GM12878 (cell line): ENCODE data around the gene METTL4. TPM values are rescaled to one million over a fixed set of nuclear protein-coding genes. Genes with fewer than 3 reads are reported as not detected.

ENCODE experiments used
- ATF3 ChIP-seq: IDR thresholded peaks from 2 replicates; pipeline ENCODE4 v1.6.1; 2011; ENCODE audit warnings: low read depth, mild to moderate bottlenecking, low read length, moderate library complexity, borderline replicate concordance; ENCODE audit errors: extremely low read depth
- CBFB ChIP-seq: IDR thresholded peaks from 2 replicates; pipeline ENCODE4 v1.6.1; 2016; ENCODE audit warnings: antibody characterized with exemption, low read depth
- KDM1A ChIP-seq: fragments of 200-600 bp; sonication (generic); IDR thresholded peaks from 2 replicates; pipeline ENCODE4 v1.6.1; 2016; ENCODE audit warnings: borderline replicate concordance
- PKNOX1 ChIP-seq: fragments of 450-650 bp; IDR thresholded peaks from 2 replicates; pipeline ENCODE4 v1.6.1; 2016; ENCODE audit warnings: mild to moderate bottlenecking
- RAD51 ChIP-seq: fragments of 450-650 bp; IDR thresholded peaks from 2 replicates; pipeline ENCODE4 v1.6.1; 2016; ENCODE audit warnings: moderate library complexity, mild to moderate bottlenecking, inconsistent platforms
- ZBTB33 ChIP-seq: fragments of 450-650 bp; IDR thresholded peaks from 2 replicates; pipeline ENCODE4 v1.6.1; 2017; ENCODE audit warnings: mild to moderate bottlenecking
- ZBTB4 ChIP-seq: fragments of 450-650 bp; formaldehyde crosslinking; IDR thresholded peaks from 2 replicates; pipeline ENCODE4 v1.4.0; 2022; ENCODE audit warnings: mild to moderate bottlenecking, moderate library complexity
- ZNF207 ChIP-seq: fragments of 450-650 bp; IDR thresholded peaks from 2 replicates; pipeline ENCODE4 v1.6.1; 2014; ENCODE audit warnings: antibody characterized with exemption, mild to moderate bottlenecking, borderline replicate concordance
- ZSCAN29 ChIP-seq: fragments of 450-650 bp; IDR thresholded peaks from 2 replicates; pipeline ENCODE4 v1.6.1; 2017; ENCODE audit warnings: mild to moderate bottlenecking, moderate library complexity
- polyA plus RNA-seq, 11 experiments: library from polyadenylated mRNA; depleted of rRNA in 4 of 11; unstranded in 6 of 11; stranded (reverse) in 5 of 11; fragments of >200 nt; fragmentation: Nextera tagmentation in 4 of 11; fragmentation: Illumina TruSeq in 1 of 11; extraction: Ambion mirVana in 4 of 11; extraction: Trizol in 1 of 11; gene quantifications; 1 replicate in 1 of 11; 2 replicates in 10 of 11; pipeline versions ENCODE4 v1.2.1 to v1.2.3, GENCODE V29; 2011 to 2016; ENCODE audit warnings: inconsistent platforms in 2 of 11, missing spikeins in 2 of 11, low read depth in 1 of 11
- total RNA-seq, 4 experiments: library from RNA; depleted of rRNA in 3 of 4; stranded (reverse); fragments of >200 nt in 3 of 4; fragmentation: Illumina TruSeq in 1 of 4; extraction: Trizol in 1 of 4; gene quantifications; 2 replicates each; pipeline versions ENCODE4 v1.2.1 to v1.2.3, GENCODE V29; 2013 to 2021

Gene METTL4
- total and polyA plus RNA-seq, 10 of the 15 experiments (the other 5 are each of a cell fraction or from before 2014, with no cell fraction given): 4.9 to 15.2 (median 12.3) TPM

- no peak for TF ChIP-seq RAD51
- no peak for TF ChIP-seq CBFB
- no peak for TF ChIP-seq KDM1A
- TF ChIP-seq ZNF207: no peak
- TF ChIP-seq ZSCAN29: no peak
- TF ChIP-seq ZBTB33: no peak
- no peak for TF ChIP-seq ATF3
- no peak for TF ChIP-seq PKNOX1
- TF ChIP-seq ZBTB4 (CRISPR knock-in tag): no peak
Measured at GRCh38 chr18:2538236-2538635, 33.1 kb downstream of the METTL4 start (continued).
